ENCODE measurements around the gene PLEKHD1. TPM values are rescaled to one million over a fixed set of nuclear protein-coding genes. Genes with fewer than 3 reads are reported as not detected.

Gene PLEKHD1
- total RNA-seq, 1 donor from 2014 or later = 0.48 TPM

- TF ChIP-seq, protein P1, sequence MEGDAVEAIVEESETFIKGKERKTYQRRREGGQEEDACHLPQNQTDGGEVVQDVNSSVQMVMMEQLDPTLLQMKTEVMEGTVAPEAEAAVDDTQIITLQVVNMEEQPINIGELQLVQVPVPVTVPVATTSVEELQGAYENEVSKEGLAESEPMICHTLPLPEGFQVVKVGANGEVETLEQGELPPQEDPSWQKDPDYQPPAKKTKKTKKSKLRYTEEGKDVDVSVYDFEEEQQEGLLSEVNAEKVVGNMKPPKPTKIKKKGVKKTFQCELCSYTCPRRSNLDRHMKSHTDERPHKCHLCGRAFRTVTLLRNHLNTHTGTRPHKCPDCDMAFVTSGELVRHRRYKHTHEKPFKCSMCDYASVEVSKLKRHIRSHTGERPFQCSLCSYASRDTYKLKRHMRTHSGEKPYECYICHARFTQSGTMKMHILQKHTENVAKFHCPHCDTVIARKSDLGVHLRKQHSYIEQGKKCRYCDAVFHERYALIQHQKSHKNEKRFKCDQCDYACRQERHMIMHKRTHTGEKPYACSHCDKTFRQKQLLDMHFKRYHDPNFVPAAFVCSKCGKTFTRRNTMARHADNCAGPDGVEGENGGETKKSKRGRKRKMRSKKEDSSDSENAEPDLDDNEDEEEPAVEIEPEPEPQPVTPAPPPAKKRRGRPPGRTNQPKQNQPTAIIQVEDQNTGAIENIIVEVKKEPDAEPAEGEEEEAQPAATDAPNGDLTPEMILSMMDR (conservative IDR thresholded peaks at IDR 0.05) = no peak
Measured at GRCh38 chr14:69451941-69452340, 32.6 kb upstream of the PLEKHD1 start.

DNA sequence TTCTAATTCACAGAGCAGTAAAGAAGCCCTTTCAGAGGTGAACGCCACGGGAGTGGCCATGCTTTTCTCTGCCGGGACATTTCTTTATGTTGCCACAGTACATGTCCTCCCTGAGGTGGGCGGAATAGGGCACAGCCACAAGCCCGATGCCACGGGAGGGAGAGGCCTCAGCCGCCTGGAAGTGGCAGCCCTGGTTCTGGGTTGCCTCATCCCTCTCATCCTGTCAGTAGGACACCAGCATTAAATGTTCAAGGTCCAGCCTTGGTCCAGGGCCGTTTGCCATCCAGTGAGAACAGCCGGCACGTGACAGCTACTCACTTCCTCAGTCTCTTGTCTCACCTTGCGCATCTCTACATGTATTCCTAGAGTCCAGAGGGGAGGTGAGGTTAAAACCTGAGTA lies 26.2 kb upstream of the PLEKHD1 start:
- no peak overlapping the region for H3K27ac Mint-ChIP-seq
- no peaks in the 10 kb centered on the region for H3K9me3 Mint-ChIP-seq
- H3K4me1 Mint-ChIP-seq (ENCODE audit: unreplicated experiment) = no peaks in the 10 kb centered on the region
- no peak for DNase-seq (ENCODE audit: extremely low spot score, unreplicated experiment)
- H3K27me3 Mint-ChIP-seq = no peaks in the 10 kb centered on the region
- TF ChIP-seq, protein P1 (conservative IDR thresholded peaks at IDR 0.05) = no peak
- H3K4me3 Mint-ChIP-seq = no peak overlapping the region
- H3K36me3 Mint-ChIP-seq = peaks cover 14% of the 10 kb centered on the region

More at GRCh38 chr14:69451941-69452340, 32.6 kb upstream of the PLEKHD1 start:
- H3K9me3 Mint-ChIP-seq = no peaks in the 10 kb centered on the region
- no peaks in the 10 kb centered on the region for H3K4me1 Mint-ChIP-seq (ENCODE audit: unreplicated experiment)
- DNase-seq (ENCODE audit: extremely low spot score, unreplicated experiment) = no peak
- H3K36me3 Mint-ChIP-seq = peaks cover 10% of the 10 kb centered on the region
- no peaks in the 10 kb centered on the region for H3K27me3 Mint-ChIP-seq
- H3K4me3 Mint-ChIP-seq = no peak overlapping the region
- no peak overlapping the region for H3K27ac Mint-ChIP-seq

GRCh38 chr14:69459122-69459521 lies 25.4 kb upstream of the PLEKHD1 start:
- no peak overlapping the region for H3K4me3 Mint-ChIP-seq
- no peaks in the 10 kb centered on the region for H3K9me3 Mint-ChIP-seq
- TF ChIP-seq, protein P1 (conservative IDR thresholded peaks at IDR 0.05) = no peak
- peak overlapping the region; percentile 18 for H3K27ac Mint-ChIP-seq
- H3K4me1 Mint-ChIP-seq (ENCODE audit: unreplicated experiment) = no peaks in the 10 kb centered on the region
- H3K27me3 Mint-ChIP-seq = no peaks in the 10 kb centered on the region
- no peak for DNase-seq (ENCODE audit: extremely low spot score, unreplicated experiment)
- peaks cover 14% of the 10 kb centered on the region for H3K36me3 Mint-ChIP-seq

DNA sequence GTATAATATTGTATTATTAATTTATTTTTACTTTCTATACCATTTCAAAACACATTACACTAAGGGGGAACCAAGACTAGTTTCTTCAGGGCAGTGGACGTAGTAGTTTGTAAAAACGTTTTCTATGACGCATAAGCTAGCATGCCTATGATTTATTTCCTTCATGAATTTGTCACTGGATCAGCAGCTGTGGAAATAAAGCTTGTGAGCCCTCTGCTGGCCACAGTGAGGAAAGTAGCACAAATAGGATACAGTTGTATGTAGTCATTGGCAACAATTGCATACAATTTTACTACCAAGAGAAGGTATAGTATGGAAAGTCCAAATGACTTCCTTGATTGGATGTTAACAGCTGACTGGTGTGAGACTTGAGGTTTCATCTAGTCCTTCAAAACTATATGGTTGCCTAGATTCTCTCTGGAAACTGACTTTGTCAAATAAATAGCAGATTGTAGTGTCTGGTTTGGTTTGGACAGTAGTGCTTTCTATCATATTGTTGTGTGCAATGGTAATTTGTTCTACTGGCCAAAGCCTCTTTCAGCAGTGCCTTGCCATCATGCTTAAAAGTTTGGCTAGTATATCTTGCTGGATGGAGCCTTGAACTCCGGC lies 24.3 kb upstream of the PLEKHD1 start:
- no peak for DNase-seq (ENCODE audit: extremely low spot score, unreplicated experiment)
- Mint-ChIP-seq H3K27ac (no peak overlapping the region), H3K4me3 (no peak overlapping the region), H3K9me3 (no peaks in the 10 kb centered on the region), H3K4me1 (ENCODE audit: unreplicated experiment) (no peaks in the 10 kb centered on the region), H3K27me3 (no peaks in the 10 kb centered on the region), H3K36me3 (peaks cover 14% of the 10 kb centered on the region)
- TF ChIP-seq, protein P1 (conservative IDR thresholded peaks at IDR 0.05) = peak; percentile 89

DNA sequence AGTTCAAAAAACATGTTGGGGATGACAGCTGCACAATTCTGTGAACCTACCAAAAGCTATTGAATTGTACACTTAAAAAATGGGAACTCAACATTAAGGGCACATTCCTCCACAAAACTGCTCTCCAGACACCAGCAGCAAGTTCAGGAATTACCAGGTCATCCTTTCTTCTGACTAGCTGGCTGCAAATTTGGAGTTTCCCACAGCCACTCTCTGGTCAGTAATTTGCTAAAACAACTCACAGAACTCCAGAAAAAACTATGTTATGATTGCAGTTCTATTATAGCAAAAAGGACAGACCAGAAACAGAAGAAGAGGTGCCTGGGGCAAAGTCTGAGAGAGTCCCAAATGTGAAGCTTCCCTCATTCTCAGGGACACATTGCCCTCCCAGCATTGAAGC lies 20.1 kb upstream of the PLEKHD1 start:
- Mint-ChIP-seq H3K27me3 (no peaks in the 10 kb centered on the region), H3K27ac (no peak overlapping the region), H3K4me1 (ENCODE audit: unreplicated experiment) (no peaks in the 10 kb centered on the region), H3K9me3 (no peaks in the 10 kb centered on the region), H3K4me3 (no peak overlapping the region), H3K36me3 (no peaks in the 10 kb centered on the region)
- TF ChIP-seq, protein P1 (conservative IDR thresholded peaks at IDR 0.05) = no peak
- DNase-seq (ENCODE audit: extremely low spot score, unreplicated experiment) = no peak
